Measurements from ENCODE around the gene SOX11. TPM values are rescaled to one million over a fixed set of nuclear protein-coding genes. Genes with fewer than 3 reads are reported as not detected.
"Not testable (repeated sequence)": the region's sequence is repeated elsewhere in the genome, so short reads cannot be mapped to it uniquely, and the experiment has no call there.

The SOX11 gene
- total RNA-seq, 4 donors from 2014 or later, result not detected

DNA sequence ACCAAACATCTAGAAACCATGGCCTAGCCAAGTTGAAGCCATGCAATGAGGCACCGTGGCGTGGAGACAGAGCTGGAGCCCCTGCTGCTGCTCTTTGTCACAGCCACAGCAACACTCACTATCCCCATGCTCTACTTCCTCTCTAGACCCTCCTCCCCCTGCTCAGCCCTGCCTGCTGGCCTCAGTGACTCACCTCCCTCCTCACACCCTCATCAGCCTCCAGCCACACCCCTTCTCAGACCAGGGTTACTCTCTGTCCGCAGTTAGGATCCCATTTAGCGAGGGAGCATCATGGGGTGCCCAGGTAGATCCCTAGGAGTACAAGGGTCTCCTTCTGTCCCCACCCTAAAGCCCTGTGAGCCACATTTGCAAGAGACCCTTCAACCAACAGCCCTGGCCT lies 25.4 kb upstream of the SOX11 start:
- DNase-seq (ENCODE audit: low spot score) (no peak), ATAC-seq (ENCODE audit: low FRiP score) (no peak)
- TF ChIP-seq, protein P1, sequence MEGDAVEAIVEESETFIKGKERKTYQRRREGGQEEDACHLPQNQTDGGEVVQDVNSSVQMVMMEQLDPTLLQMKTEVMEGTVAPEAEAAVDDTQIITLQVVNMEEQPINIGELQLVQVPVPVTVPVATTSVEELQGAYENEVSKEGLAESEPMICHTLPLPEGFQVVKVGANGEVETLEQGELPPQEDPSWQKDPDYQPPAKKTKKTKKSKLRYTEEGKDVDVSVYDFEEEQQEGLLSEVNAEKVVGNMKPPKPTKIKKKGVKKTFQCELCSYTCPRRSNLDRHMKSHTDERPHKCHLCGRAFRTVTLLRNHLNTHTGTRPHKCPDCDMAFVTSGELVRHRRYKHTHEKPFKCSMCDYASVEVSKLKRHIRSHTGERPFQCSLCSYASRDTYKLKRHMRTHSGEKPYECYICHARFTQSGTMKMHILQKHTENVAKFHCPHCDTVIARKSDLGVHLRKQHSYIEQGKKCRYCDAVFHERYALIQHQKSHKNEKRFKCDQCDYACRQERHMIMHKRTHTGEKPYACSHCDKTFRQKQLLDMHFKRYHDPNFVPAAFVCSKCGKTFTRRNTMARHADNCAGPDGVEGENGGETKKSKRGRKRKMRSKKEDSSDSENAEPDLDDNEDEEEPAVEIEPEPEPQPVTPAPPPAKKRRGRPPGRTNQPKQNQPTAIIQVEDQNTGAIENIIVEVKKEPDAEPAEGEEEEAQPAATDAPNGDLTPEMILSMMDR (IDR thresholded peaks at IDR 0.05), result no peak

- not testable (repeated sequence) for DNase-seq (ENCODE audit: low spot score); ATAC-seq (ENCODE audit: low FRiP score)
These were observed 24.5 kb upstream of the SOX11 start for GRCh38 chr2:5667655-5668054.

DNA sequence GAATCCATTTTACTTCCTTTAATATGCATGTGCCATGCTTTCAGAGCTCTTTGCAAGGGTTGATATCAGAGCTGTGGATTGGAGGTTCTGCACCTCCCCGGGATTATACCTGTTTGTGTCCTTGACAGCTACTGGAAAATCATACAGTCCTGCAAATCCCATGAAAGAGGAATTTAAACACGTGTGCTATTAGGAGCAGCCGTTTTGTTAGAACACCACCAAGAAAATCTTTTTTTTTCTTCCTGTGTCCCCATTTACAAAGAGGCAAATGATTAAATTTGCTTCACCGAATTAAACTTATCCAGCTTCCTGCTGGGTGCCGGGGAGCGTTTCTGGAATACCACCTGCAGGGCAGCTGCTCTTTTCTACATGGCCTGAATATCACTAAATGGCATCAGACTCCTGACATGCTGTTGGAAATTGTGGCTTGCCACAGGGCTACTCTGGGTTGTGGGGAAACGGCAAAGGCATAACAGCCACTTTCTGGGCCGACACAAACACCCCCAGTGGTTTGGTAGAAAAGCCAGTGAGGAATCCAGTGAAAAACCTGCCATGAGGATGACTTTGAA lies 23.4 kb upstream of the SOX11 start:
- DNase-seq (ENCODE audit: low spot score), result no peak
- no peak for ATAC-seq (ENCODE audit: low FRiP score)
- TF ChIP-seq, protein P1 (IDR thresholded peaks at IDR 0.05), result no peak

- ATAC-seq (ENCODE audit: low FRiP score), result no peak
- DNase-seq (ENCODE audit: low spot score), result no peak
- TF ChIP-seq, protein P1 (IDR thresholded peaks at IDR 0.05), result no peak
These were observed 19.4 kb upstream of the SOX11 start for GRCh38 chr2:5672749-5673144.

GRCh38 chr2:5673145-5674025 lies 18.8 kb upstream of the SOX11 start:
- DNase-seq (ENCODE audit: low spot score) (no peak), ATAC-seq (ENCODE audit: low FRiP score) (no peak)
- TF ChIP-seq, protein P1 (IDR thresholded peaks at IDR 0.05), result no peak

GRCh38 chr2:5674026-5674340 lies 18.2 kb upstream of the SOX11 start:
- no peak for DNase-seq (ENCODE audit: low spot score)
- TF ChIP-seq, protein P1 (IDR thresholded peaks at IDR 0.05), result no peak

GRCh38 chr2:5677133-5677532 lies 15.1 kb upstream of the SOX11 start:
- DNase-seq (ENCODE audit: low spot score) (no peak), ATAC-seq (ENCODE audit: low FRiP score) (no peak)
- TF ChIP-seq, protein P1 (IDR thresholded peaks at IDR 0.05), result no peak

More at GRCh38 chr2:5674026-5674340, 18.2 kb upstream of the SOX11 start:
- ATAC-seq (ENCODE audit: low FRiP score), result no peak
